G401 (cell line): ENCODE measurements around the gene STK38L. TPM values are rescaled to one million over a fixed set of nuclear protein-coding genes. Genes with fewer than 3 reads are reported as not detected.

ENCODE experiments used
- DNase-seq: peaks from one replicate; pipeline ENCODE4 v3.0.0-alpha.2; 2015; ENCODE audit warnings: low spot score
- in situ Hi-C: cut with HindIII; loops from 2 replicates; pipeline ENCODE4 v1.10.0; 2016; ENCODE audit warnings: low sequenced_read_pairs, mixed read lengths
- total RNA-seq: library from RNA; depleted of rRNA; stranded (reverse); fragments of >200 nt; shearing (Covaris generic); gene quantifications from 2 replicates; pipeline ENCODE4 v1.2.3, GENCODE V29; 2014

Gene STK38L
- total RNA-seq, 1 experiment from 2014 or later = 13.9 TPM

DNA sequence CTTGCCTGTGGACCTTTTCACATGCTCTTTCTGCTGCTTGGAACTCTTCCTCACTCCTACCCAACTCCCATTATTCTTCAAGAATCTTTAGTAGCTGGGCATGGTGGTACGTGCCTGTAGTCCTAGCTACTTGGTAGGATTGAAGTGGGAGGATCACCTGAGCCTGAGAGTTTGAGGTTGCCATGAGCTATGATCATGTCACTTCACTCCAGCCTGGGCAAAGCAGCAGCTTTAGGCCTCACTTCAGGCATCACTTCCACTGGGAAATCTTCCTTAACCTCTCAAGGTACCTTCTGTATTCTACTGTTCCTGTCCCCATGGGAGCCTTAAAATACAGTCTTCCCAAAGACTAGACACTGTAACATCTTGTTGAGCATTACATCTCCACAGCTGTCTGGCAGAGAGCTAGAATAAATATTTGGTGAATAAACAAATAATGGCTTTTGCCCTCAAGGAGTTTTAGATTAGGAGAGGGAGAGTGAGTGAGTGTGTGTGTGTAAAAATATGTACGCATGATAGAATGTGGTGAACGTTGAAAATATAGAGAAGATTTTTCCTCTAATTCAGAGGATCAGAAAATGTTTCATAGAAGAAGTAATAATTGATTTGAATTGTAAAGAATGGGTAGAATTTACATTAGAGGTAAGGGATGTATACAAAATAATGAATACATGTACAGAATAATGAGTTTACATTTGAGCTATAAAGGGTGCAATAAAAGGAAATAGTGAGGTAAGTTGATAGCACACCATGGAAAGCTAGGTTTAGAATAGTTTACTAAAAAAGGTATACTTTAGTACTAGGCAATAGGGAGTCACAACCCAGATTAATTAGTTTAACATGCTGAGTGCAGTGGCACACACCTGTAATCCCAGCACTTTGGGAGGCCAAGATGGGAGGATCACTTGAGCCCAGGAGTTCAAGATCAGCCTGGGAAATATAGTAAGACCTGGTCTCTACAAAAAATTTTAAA is 59.3 kb downstream of the STK38L start:
- no peak for DNase-seq
- in situ Hi-C loops = no loop called here

GRCh38 chr12:27304856-27305255 is 60.8 kb downstream of the STK38L start:
- DNase-seq = no peak
- in situ Hi-C loops = no loop called here

DNA sequence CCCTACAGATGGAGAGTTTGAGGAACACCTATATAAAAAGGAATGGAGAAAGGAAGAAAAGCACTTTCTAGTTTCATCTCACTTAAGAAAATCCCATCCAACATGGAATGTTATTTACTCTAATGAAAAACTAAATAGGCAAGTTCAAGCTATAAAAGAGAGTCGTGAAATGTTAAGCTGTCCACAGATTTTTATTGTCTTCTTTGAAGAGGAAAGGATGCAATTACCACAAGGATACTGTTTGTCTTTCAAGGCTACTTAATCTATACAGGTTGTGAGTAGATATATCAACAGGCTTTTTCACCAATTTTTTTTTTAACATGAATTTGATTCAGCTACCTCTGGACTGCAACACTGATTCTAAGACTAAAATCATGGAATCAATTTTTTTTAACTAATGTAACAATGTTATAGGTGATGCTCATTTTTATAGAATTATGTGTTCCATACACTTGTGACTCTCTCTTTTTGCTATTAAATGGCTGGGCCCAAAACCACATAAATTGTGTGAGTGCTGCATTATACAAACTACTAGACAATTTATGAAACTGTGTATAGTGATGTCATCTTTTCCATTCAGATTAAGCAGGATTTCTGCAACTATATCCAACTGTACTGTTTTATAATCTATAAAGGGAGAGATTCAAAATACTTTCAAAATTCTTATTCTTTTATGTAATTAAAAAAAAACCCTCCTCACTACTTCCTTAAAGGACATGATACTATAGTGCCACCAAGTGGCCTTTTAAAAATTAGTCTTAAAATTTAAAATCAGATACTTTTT is 61.8 kb downstream of the STK38L start:
- DNase-seq = peak; percentile 58
- in situ Hi-C loops = no loop called here

GRCh38 chr12:27309293-27309994 is 65.4 kb downstream of the STK38L start:
- in situ Hi-C loops = no loop called here
- DNase-seq = no peak

DNA sequence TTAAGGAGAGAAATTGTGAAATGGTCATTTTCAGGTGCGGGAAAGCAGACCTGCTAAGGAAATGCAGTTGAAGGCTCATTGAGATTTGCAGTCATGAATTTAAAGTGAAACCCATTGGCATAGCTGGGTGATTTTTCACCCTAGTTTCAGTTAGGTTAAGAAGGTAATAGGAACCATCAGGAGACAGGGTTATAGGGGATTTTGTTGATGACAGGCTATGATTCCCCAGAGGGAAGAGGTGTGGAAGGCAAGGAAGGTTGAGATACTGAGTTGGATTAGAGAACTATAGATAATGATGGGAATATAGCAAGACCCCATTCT is 65.9 kb downstream of the STK38L start:
- no peak for DNase-seq
- in situ Hi-C loops = no loop called here

DNA sequence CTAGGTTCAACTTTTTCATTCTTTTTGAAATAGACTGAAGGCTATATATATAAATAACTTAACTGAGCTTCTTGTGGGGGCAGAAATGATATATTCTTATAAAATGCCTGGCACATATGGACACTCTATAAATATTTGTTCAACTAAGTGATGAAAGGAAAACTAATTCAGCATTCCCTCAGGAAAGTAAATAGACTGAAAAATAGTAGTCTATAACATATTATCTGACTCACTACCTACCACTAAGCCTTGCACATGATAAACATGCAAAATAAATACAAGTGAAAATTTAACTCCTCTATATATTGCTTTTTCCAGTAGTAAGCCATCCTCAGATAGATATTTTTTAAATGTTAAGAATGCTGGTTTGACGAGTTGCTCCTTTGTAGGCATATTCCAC is 72.9 kb downstream of the STK38L start:
- DNase-seq = no peak
- in situ Hi-C loops = no loop called here

- in situ Hi-C loops = no loop called here
- no peak for DNase-seq
Measured at GRCh38 chr12:27319409-27319808, 75.3 kb downstream of the STK38L start.

DNA sequence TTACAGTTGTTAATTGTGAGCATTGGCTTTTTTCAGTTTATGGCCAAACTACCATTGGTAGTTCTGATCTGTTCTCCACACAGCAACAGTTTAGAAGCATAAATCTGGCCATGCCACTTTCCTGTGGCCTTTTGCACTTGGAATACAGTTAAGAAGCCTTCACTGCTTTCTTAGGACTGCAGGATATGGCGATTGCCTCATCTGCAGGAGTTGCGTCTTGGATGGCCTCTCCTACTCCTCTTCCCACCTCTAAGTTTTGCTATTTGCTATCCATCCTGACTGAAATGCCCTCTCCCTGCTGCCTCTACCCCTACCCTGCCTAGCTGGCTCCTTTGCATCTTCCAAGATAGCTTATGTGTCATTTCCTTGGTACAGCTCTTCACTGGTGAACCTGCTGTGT is 75.8 kb downstream of the STK38L start:
- DNase-seq = no peak
- in situ Hi-C loops = no loop called here

DNA sequence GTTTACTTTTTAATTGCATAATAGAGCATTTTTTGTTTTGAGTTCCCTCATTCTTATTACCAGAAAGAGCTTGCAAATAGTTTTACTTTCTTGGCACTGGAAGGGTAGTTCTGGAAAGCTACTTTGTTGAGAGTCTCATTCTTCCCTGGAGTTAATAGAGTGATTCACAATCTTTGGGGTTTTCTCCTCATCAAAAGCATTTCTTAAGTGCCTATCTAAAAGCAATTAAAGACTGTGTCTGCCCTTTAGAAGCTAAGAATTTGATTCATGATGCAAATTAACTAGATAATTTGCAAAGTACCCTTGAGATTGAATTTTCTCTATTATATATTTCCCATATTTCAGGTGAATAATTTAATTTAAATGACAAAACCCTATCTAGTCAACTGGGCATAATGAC is 80.4 kb downstream of the STK38L start:
- in situ Hi-C loops = no loop called here
- DNase-seq = no peak

DNA sequence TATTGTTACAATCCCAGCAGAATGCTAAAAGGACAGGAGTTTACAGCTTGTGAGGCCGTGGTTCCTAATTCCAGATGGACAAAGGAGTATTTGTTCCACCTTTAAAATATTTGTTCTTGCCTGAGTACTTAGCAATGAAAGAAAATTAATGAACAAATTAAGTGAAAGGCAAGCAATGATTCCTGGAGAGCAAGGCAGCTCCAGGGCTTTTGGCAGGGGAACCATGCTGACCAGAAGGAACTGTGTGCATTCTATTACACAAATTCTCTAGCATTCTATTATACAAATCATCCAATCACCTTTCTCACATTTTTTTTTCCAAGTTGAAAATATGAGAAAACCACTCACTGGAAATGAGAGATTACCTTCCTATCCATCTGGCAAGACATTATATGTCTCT is 86.8 kb downstream of the STK38L start:
- in situ Hi-C loops = no loop called here
- DNase-seq = no peak

DNA sequence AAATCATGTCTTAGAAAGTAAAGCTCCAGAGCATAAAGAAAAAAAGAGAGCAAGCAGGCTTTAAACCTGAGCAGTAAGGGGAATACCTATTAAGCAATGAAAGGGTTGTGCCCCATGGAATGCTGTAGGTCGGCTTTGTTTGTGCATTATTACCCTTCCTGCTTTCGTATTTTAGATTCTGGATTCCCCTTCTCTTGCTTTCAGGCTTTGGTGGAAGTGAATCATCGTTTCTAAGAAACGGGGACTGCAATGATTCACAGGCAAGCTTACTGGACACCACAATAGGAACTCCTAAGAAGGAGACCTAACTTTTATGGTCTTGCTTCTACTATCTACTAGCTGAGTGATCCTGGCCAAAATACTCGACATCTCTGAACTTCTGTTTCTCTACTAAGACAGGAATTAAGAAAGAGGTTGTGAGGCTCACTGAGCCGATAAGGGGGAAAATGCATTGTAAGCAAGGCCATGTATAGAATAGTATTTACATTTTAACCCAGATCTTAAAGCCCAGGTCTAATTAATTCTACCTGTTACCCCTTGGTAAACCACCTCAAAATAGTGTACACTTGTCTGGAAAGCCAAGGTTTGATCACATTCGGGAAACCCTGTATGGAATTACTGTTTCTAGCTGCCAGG is 87.3 kb downstream of the STK38L start:
- in situ Hi-C loops = no loop called here
- DNase-seq = no peak

- in situ Hi-C loops = no loop called here
Measured at GRCh38 chr12:27331927-27332324, 87.8 kb downstream of the STK38L start.

DNA sequence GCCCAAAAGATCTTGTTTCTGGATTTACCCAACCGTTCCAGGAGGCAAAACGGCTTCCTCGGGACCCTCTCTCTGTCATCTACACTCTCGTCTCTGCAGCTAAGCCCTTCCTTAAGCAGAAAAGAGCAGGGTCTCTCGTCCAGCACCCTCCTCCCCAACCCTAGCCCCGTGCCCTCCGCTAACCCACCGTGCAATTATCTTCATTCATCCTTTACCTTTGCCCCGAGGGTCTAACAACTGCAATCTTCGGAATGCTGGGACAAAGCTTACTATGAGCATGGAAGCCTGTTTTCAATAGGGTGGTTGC is 88.3 kb downstream of the STK38L start:
- DNase-seq = peak; percentile 34
- in situ Hi-C loops = no loop called here

More at GRCh38 chr12:27331927-27332324, 87.8 kb downstream of the STK38L start:
- DNase-seq = no peak

DNA sequence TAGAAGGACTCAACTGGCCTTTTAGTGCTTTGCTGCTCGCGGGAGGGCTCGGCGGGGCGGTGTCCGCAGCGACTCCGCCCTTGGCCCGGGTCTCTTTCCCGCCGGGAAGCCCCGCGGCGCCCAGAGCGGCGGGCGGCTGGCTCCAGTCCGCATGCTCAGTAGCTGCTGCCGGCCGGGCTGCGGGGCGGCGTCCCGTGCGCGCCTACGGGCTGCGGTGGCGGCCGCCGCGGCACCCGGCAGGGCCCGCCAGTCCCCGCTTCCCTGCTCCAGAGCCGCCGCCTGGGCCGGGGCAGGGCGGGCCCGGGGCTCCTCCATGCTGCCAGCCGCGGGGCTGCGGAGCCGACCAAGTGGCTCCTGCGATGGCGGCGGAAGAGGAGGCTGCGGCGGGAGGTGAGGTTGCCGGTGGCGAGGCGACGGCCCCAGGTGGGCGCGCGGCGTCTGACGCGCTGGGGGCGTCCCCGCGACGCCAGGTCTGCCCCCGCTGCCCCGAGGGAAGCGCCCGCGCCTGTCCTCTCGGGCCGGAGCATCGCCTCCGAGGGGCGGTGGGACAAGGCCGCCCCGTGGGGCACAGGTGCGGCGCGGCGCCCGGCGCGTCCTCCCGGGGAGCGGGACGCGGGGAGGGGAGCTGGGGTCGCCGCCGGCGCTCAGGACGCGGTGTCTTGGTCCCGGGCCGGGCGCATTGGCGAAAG is 88.8 kb downstream of the STK38L start, which contains the start of gene BMAL2:
TSS of gene BMAL2 (plus strand) at position 123 of the 689 bp plus-strand sequence. CDS start at position 360, 237 bp downstream.
- no peak for DNase-seq

GRCh38 chr12:27333403-27334009 is 89.4 kb downstream of the STK38L start:
- in situ Hi-C loops = no loop called here
- DNase-seq = peak; percentile 39

More for the DNA sequence above, 88.8 kb downstream of the STK38L start, which contains the start of gene BMAL2:
- in situ Hi-C loops = no loop called here

- peak; percentile 9 for DNase-seq
- in situ Hi-C loops = no loop called here
Measured at GRCh38 chr12:27334042-27334720, 90.1 kb downstream of the STK38L start.

GRCh38 chr12:27334721-27335082 is 90.6 kb downstream of the STK38L start:
- in situ Hi-C loops = no loop called here
- DNase-seq = no peak
